Medulla oblongata (tissue), 1 donor: ENCODE measurements around the gene GATA5.

Experiments
- DNase-seq: peaks from one replicate; pipeline ENCODE4 v3.0.0-alpha.2; 2015; ENCODE audit errors: extremely low spot score

GATA5 gene

GRCh38 chr20:62416651-62417637, 58.9 kb downstream of the GATA5 start:
- DNase-seq: no peak

GRCh38 chr20:62415354-62416111, 60.3 kb downstream of the GATA5 start:
- DNase-seq: no peak

GRCh38 chr20:62413896-62414481, 61.8 kb downstream of the GATA5 start:
- DNase-seq: no peak
